PC-3 (cell line): ENCODE measurements around the gene LPIN2.

Source experiments
- CTCF ChIP-seq: fragments of 300-600 bp; sonication (generic); conservative IDR thresholded peaks from 2 replicates; pipeline ENCODE4 v1.5.1; 2017; ENCODE audit warnings: antibody characterized with exemption, low read depth, mild to moderate bottlenecking, low read length
- EZH2phosphoT487 ChIP-seq: fragments of 300-600 bp; sonication (generic); IDR thresholded peaks from 2 replicates; pipeline ENCODE4 v1.6.1; 2018; ENCODE audit warnings: mild to moderate bottlenecking, antibody characterized with exemption, low read length, borderline replicate concordance

- TF ChIP-seq CTCF (no peak), EZH2phosphoT487 (no peak)
Measured at GRCh38 chr18:2982452-2983269, 30.3 kb downstream of the LPIN2 start.
